ENCODE results near the gene KRTAP5-2.

DNA sequence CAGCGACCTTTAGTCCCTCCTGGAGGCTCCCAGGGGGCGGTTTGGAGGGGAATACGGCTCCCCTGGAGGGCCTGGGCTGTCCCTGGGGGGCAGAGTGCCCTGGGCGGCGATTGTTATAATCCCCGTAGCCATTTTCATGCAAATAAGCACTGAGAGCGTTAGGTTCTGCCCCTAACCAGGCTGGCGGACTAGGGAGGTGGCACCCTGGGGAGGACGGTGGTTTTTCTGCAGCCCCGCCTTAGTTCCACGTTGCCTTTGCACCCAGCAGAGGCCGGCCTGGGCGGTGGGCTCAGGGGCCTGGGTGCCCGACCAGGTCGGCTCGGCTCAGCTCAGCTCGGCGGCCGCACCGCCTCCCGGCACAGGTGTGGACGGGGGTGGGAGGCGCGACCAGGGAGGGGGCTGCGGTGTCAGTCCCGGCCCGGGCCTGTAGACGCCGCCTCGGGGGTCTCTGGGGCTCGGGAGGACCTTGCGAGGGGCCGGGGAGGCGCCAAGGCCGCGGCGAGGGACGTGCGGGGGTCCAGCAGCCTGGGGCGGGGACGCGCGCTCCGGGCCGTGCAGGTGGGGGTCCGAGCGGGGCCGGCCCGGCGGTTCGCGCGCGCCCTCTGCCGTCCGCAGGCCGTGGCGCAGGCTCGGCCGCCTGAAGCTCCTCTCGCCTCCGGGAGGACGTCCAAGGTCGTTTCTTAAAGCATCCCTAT, 23.7 kb downstream of the KRTAP5-2 start:
- no peak for TF ChIP-seq EZH2phosphoT487 (IDR thresholded peaks at IDR 0.05; ENCODE audit: borderline replicate concordance, low read length)
- TF ChIP-seq, protein P1, sequence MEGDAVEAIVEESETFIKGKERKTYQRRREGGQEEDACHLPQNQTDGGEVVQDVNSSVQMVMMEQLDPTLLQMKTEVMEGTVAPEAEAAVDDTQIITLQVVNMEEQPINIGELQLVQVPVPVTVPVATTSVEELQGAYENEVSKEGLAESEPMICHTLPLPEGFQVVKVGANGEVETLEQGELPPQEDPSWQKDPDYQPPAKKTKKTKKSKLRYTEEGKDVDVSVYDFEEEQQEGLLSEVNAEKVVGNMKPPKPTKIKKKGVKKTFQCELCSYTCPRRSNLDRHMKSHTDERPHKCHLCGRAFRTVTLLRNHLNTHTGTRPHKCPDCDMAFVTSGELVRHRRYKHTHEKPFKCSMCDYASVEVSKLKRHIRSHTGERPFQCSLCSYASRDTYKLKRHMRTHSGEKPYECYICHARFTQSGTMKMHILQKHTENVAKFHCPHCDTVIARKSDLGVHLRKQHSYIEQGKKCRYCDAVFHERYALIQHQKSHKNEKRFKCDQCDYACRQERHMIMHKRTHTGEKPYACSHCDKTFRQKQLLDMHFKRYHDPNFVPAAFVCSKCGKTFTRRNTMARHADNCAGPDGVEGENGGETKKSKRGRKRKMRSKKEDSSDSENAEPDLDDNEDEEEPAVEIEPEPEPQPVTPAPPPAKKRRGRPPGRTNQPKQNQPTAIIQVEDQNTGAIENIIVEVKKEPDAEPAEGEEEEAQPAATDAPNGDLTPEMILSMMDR (conservative IDR thresholded peaks at IDR 0.05; ENCODE audit: low read depth, low read length) = peak; percentile 60
- no peak for TF ChIP-seq EZH2 (IDR thresholded peaks at IDR 0.05; ENCODE audit: low read length, unreplicated experiment)

Data from PC-3 (cell line).